Activated naive CD4-positive, alpha-beta T cell treated with anti-CD3 and anti-CD28 coated beads, Interleukin-2, amount 50 U/mL, for 72 hours (primary cell): ENCODE data around the gene RSRC1. TPM values are rescaled to one million over a fixed set of nuclear protein-coding genes. Genes with fewer than 3 reads are reported as not detected.
A peak's percentile ranks its signal among the peaks of the same experiment; 100 is the strongest.
"Not testable (repeated sequence)": the region's sequence is repeated elsewhere in the genome, so short reads cannot be mapped to it uniquely, and the experiment has no call there.

Source experiments
- ATAC-seq, 2 donors: fragments of 150-1000 bp; cut with Tn5 transposase; 2 replicates each; pipeline ENCODE4 v1.10.0; 2021; ENCODE audit warnings: mild to moderate bottlenecking in 2 of 2, moderate library complexity in 2 of 2
- DNase-seq, 2 donors: peaks; one replicate each; pipeline ENCODE4 v3.0.0; 2021 to 2022; ENCODE audit warnings: low spot score in 2 of 2
- H3K27ac Mint-ChIP-seq, 2 donors: one replicate each; pipeline ENCODE4 v1.8.0; 2022; ENCODE audit warnings: mild to moderate bottlenecking in 2 of 2, mixed read lengths in 2 of 2
- H3K36me3 Mint-ChIP-seq, 2 donors: one replicate each; pipeline ENCODE4 v1.8.0; 2022; ENCODE audit warnings: mixed read lengths in 2 of 2
- H3K9me3 Mint-ChIP-seq, 2 donors: one replicate each; pipeline ENCODE4 v1.8.0; 2022; ENCODE audit warnings: mixed read lengths in 2 of 2
- total RNA-seq, 2 donors: library from RNA; stranded (reverse); gene quantifications; one replicate each; pipeline ENCODE4 v1.2.3, GENCODE V29; 2022

Gene RSRC1
- total RNA-seq, 2 donors from 2014 or later, result 25.1 to 47.3 TPM

DNA sequence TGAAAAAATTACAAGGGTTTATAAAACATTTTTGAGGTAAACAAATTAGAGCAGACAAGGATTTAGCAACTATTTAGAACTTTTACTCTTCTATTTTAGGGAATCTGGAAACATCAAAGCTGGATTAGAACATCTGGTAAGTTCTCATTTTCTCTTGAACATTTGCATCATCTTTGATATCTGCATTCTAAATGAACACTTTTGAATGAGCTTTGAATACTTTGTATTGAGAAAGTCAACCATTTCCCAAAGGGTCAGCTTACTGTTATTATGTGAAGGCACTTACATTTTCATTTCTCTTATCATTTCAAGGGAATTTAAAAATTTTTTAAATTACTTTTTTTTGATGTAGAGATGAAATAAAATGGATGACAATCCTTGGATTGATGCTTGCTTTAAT is 188.1 kb downstream of the RSRC1 start:
- DNase-seq, result no peak
- H3K27ac Mint-ChIP-seq, result no peak overlapping the region
- H3K36me3 Mint-ChIP-seq, result peaks cover 5 to 6% of the 10 kb centered on the region in 2 donors
- no peaks in the 10 kb centered on the region for H3K9me3 Mint-ChIP-seq
- ATAC-seq, result no peak

GRCh38 chr3:158308236-158308928 is 198.5 kb downstream of the RSRC1 start:
- DNase-seq, result no peak
- no peak for ATAC-seq
- H3K27ac Mint-ChIP-seq, result no peak overlapping the region
- H3K36me3 Mint-ChIP-seq, result no peaks in the 10 kb centered on the region
- H3K9me3 Mint-ChIP-seq, result no peaks in the 10 kb centered on the region

DNA sequence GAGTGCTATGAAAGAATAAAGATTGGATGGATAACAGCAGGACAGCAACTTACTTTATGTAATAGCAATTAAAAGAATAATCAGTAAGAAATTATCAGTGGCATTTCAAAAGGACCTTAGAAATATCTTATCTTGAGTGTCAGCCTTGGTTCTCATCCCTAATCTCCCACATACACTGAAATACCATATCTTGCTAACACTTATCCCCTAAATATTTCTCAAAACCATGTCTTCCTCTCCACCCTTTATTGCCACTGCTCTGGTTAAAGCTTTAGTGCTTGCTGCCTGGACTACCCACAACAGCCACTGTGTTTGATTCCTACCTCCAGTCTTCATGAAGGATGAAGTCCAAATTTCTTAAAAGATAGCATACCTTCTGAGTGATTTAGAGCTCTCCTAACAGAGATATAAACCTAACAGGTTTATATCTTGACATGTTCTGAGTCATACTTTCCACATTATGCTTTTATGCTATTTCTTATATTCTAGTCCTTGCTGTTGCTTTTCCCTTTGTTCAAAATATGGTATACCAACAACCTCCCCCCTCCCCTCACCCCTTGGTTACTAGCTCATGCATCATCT is 202.8 kb downstream of the RSRC1 start:
- Mint-ChIP-seq H3K36me3 (no peaks in the 10 kb centered on the region), H3K9me3 (no peaks in the 10 kb centered on the region), H3K27ac (no peak overlapping the region)
- ATAC-seq (peak in 1 of 2 donors; percentile 28), DNase-seq (no peak)

- DNase-seq (no peak), ATAC-seq (peak in 1 of 2 donors; percentile 43)
- no peaks in the 10 kb centered on the region for H3K36me3 Mint-ChIP-seq
- H3K27ac Mint-ChIP-seq, result no peak overlapping the region
- H3K9me3 Mint-ChIP-seq, result no peaks in the 10 kb centered on the region
Observed at GRCh38 chr3:158313338-158313927, 203.5 kb downstream of the RSRC1 start.

GRCh38 chr3:158314426-158315357 is 204.8 kb downstream of the RSRC1 start:
- ATAC-seq (no peak), DNase-seq (no peak)
- Mint-ChIP-seq H3K27ac (no peak overlapping the region), H3K36me3 (no peaks in the 10 kb centered on the region), H3K9me3 (no peaks in the 10 kb centered on the region)

DNA sequence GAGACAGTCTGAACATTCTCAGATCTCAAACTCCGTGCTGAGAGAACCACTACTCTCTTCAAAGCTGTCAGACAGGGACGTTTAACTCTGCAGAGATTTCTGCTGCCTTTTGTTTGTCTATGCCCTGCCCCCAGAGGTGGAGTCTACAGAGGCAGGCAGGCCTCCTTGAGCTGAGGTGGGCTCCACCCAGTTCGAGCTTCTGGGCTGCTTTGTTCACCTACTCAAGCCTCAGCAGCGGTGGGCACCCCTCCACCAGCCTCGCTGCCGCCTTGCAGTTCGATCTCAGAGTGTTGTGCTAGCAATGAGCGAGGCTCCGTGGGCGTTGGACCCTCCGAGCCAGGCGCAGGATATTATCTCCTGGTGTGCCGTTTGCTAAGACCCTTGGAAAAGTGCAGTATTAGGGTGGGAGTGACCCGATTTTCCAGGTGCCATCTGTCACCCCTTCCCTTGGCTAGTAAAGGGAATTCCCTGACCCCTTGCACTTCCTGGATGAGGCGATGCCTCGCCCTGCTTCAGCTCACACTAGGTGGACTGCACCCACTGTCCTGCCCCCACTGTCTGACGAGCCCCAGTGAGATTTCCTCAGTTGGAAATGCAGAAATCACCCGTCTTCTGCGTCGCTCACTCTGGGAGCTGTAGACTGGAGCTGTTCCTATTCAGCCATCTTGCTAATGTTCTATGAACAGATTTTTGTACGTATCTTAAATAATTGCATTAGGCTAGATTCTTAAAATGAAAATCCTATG is 220.0 kb downstream of the RSRC1 start:
- H3K36me3 Mint-ChIP-seq, result peaks cover 0 to 15% of the 10 kb centered on the region in 2 donors
- not testable (repeated sequence) for DNase-seq, ATAC-seq

DNA sequence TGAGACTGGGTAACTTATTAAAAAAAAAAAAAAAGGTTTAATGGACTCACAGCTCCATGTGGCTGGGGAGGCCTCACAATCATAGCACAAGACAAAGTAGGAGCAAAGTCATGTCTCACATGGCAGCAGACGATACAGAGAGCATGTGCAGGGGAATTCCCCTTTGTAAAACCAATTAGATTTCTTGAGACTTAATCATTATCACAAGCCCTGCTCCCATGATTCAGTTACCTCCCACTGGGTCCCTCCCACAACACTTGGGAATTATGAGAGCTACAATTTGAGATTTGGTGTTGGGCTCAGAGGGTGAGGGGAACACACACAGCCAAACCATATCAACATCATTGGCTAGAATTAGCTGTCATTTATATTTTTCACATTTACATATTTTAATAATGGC is 221.0 kb downstream of the RSRC1 start:
- Mint-ChIP-seq H3K36me3 (peaks cover 0 to 18% of the 10 kb centered on the region in 2 donors), H3K27ac (no peak overlapping the region), H3K9me3 (peaks cover 0 to 13% of the 10 kb centered on the region in 2 donors)
- no peak for DNase-seq
- no peak for ATAC-seq

More for the DNA sequence above, 220.0 kb downstream of the RSRC1 start:
- peaks cover 0 to 13% of the 10 kb centered on the region in 2 donors for H3K9me3 Mint-ChIP-seq
- H3K27ac Mint-ChIP-seq, result not testable (repeated sequence)

GRCh38 chr3:158333736-158334135 is 223.8 kb downstream of the RSRC1 start:
- Mint-ChIP-seq H3K27ac (no peak overlapping the region), H3K9me3 (peaks cover 0 to 6% of the 10 kb centered on the region in 2 donors), H3K36me3 (peaks cover 9 to 14% of the 10 kb centered on the region in 2 donors)
- ATAC-seq, result no peak
- DNase-seq, result no peak

DNA sequence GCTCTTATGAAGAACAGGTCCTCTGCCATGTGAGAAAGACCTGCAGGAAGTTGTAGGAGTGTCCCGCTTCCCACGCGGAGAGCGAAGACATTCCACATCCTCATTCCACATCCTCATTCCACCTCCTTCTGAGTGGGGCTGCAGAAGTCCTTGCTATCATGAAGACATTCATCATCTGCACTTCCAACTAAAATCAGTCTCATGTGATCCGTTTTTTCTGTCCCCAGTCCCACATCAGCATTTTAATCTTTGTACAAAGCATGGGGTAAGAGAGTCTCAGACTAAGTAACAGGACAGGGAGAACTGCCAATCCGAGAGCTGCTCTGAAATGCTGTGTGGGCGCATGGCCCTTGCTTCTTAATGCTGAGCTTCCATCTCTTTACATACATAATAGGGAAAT is 227.2 kb downstream of the RSRC1 start:
- no peak for ATAC-seq
- H3K9me3 Mint-ChIP-seq, result peaks cover 9 to 11% of the 10 kb centered on the region in 2 donors
- no peak overlapping the region for H3K27ac Mint-ChIP-seq
- no peak for DNase-seq
- peaks cover 29 to 32% of the 10 kb centered on the region in 2 donors for H3K36me3 Mint-ChIP-seq

GRCh38 chr3:158339638-158340037 is 229.7 kb downstream of the RSRC1 start:
- ATAC-seq, result no peak
- no peak for DNase-seq
- peaks cover 31 to 39% of the 10 kb centered on the region in 2 donors for H3K36me3 Mint-ChIP-seq
- peaks cover 12 to 15% of the 10 kb centered on the region in 2 donors for H3K9me3 Mint-ChIP-seq
- no peak overlapping the region for H3K27ac Mint-ChIP-seq

DNA sequence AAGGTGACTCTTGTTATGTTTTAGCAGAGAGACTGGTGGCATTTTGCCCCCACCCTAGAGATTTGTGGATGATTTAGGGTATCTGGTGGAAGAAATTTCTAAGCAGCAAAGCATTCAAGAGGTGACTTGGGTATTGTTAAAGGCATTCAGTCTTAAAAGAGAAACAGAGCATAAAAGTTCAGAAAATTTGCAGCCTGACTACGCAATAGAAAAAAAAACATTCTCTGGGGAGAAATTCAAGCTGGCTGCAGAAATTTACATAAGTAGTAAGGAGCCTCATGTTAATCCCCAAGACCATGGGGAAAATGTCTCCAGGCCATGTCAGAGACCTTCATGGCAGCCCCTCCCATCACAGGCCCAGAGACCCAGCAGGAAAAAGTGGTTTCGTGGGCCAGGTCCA is 231.1 kb downstream of the RSRC1 start:
- H3K9me3 Mint-ChIP-seq, result peaks cover 12 to 15% of the 10 kb centered on the region in 2 donors
- not testable (repeated sequence) for DNase-seq, H3K27ac Mint-ChIP-seq, ATAC-seq
- H3K36me3 Mint-ChIP-seq, result peaks cover 31 to 34% of the 10 kb centered on the region in 2 donors

DNA sequence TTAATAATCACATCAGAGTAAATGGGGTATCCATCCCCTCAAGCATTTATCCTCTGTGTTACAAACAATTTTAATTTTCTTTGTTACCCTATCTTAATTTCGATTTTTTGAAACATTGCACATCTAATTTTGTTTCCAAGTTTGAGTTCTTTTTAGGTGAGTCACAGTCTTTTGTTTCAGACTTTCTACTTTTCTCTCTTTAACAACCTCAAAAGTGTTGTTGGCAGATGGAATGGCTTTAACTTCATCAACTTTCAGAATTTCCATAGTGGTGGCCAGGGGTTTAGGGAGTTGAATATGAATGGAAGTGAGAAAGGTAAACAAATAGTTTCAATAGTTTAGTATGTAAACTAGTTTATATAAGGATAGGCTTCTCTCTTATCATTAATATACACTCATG is 238.1 kb downstream of the RSRC1 start:
- DNase-seq (no peak), ATAC-seq (no peak)
- Mint-ChIP-seq H3K36me3 (no peaks in the 10 kb centered on the region), H3K27ac (no peak overlapping the region), H3K9me3 (peaks cover 4 to 5% of the 10 kb centered on the region in 2 donors)

GRCh38 chr3:158350971-158351370 is 241.1 kb downstream of the RSRC1 start:
- Mint-ChIP-seq H3K27ac (no peak overlapping the region), H3K36me3 (no peaks in the 10 kb centered on the region), H3K9me3 (no peaks in the 10 kb centered on the region)
- no peak for ATAC-seq
- no peak for DNase-seq

DNA sequence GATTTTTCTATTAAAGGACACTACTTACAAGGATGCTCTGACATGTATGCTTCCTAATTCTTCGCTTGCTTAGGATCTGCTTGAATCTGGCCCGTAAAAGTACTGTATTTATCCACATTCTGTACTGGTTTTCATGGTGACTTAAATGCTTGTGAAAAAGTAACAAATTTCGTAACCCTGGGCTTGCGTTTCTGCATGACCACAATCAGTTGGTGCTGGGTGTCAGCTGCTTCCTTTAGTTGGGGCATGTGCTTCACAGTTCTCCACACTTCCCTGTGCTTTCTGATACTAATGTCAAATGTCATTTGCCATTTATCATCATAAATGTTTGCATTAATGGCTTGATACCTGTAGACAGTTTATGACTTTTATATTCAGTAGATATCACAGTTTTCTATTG is 242.7 kb downstream of the RSRC1 start:
- Mint-ChIP-seq H3K36me3 (no peaks in the 10 kb centered on the region), H3K27ac (no peak overlapping the region), H3K9me3 (no peaks in the 10 kb centered on the region)
- ATAC-seq (no peak), DNase-seq (no peak)

DNA sequence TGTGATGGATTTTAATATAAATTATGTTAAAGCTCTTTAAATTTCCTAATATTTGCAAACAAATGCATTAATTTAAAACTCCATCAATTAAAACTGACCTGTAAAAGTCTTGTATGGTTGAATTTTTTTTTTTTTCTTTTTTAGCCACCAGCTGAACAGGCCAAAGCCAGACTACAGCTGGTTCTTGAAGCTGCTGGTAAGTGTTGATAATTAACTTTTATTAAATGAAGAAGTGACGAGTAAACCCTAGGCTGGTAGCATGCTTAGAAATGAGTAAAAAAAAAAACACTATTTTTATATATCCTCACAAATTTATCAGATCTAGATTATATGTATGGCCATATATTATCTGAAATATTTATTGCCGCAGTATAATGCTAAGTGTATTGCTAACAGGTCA is 244.8 kb downstream of the RSRC1 start:
- H3K36me3 Mint-ChIP-seq, result peaks cover 11 to 16% of the 10 kb centered on the region in 2 donors
- ATAC-seq (no peak), DNase-seq (no peak)
- H3K27ac Mint-ChIP-seq, result no peak overlapping the region
- H3K9me3 Mint-ChIP-seq, result peaks cover 0 to 4% of the 10 kb centered on the region in 2 donors
